ENCODE results near the gene BCAS1. TPM values are rescaled to one million over a fixed set of nuclear protein-coding genes. Genes with fewer than 3 reads are reported as not detected.
"Not testable (repeated sequence)": the region's sequence is repeated elsewhere in the genome, so short reads cannot be mapped to it uniquely, and the experiment has no call there.

Gene BCAS1
- total and polyA plus RNA-seq, 2 donors from 2014 or later, result 1.1 to 4.8 TPM

- FAIRE-seq, result no peak
These were observed 95.4 kb downstream of the BCAS1 start for GRCh38 chr20:53974785-53975555.

GRCh38 chr20:53973882-53974281 is 96.5 kb downstream of the BCAS1 start:
- H3K9me3 ChIP-seq (ENCODE audit: control insufficient read depth in 2 of 3, insufficient read depth in 1 of 3, low read length in 3 of 3); intact Hi-C loops (cut with DNase I); H3K27ac ChIP-seq (ENCODE audit: low read depth in 2 of 2, low read length in 2 of 2); FAIRE-seq; H3K9ac ChIP-seq (ENCODE audit: low read length in 3 of 3); H3K4me3 ChIP-seq (ENCODE audit: low read length in 3 of 3); H3K27me3 ChIP-seq (ENCODE audit: control insufficient read depth, insufficient read depth, low read length); H3K4me1 ChIP-seq (ENCODE audit: control insufficient read depth in 2 of 3, insufficient read depth in 2 of 3, low read depth in 1 of 3, low read length in 3 of 3); DNase-seq; H3K36me3 ChIP-seq (ENCODE audit: control insufficient read depth in 2 of 3, insufficient read depth in 3 of 3, low read length in 3 of 3): not testable (repeated sequence)

More at GRCh38 chr20:53974785-53975555, 95.4 kb downstream of the BCAS1 start:
- H3K36me3 ChIP-seq (ENCODE audit: control insufficient read depth in 2 of 3, insufficient read depth in 3 of 3, low read length in 3 of 3), result no peaks in the 10 kb centered on the region
- TF ChIP-seq CTCF (IDR thresholded peaks at IDR 0.05; ENCODE audit: borderline replicate concordance, extremely low read depth, insufficient read depth), result no peak
- H3K27me3 ChIP-seq (ENCODE audit: control insufficient read depth, insufficient read depth, low read length), result no peaks in the 10 kb centered on the region
- no peak for DNase-seq
- intact Hi-C loops (cut with DNase I), result no loop called here
- H3K9me3 ChIP-seq (ENCODE audit: control insufficient read depth in 2 of 3, insufficient read depth in 1 of 3, low read length in 3 of 3), result no peaks in the 10 kb centered on the region
- no peak overlapping the region for H3K4me3 ChIP-seq (ENCODE audit: low read length in 3 of 3)
- H3K9ac ChIP-seq (ENCODE audit: low read length in 3 of 3), result no peak overlapping the region
- H3K27ac ChIP-seq (ENCODE audit: low read depth in 2 of 2, low read length in 2 of 2), result no peak overlapping the region
- no peaks in the 10 kb centered on the region for H3K4me1 ChIP-seq (ENCODE audit: control insufficient read depth in 2 of 3, insufficient read depth in 2 of 3, low read depth in 1 of 3, low read length in 3 of 3)

- Histone ChIP-seq H3K9ac (ENCODE audit: low read length in 3 of 3) (no peak overlapping the region), H3K4me1 (ENCODE audit: control insufficient read depth in 2 of 3, insufficient read depth in 2 of 3, low read depth in 1 of 3, low read length in 3 of 3) (no peaks in the 10 kb centered on the region), H3K27me3 (ENCODE audit: control insufficient read depth, insufficient read depth, low read length) (no peaks in the 10 kb centered on the region), H3K27ac (ENCODE audit: low read depth in 2 of 2, low read length in 2 of 2) (no peak overlapping the region), H3K36me3 (ENCODE audit: control insufficient read depth in 2 of 3, insufficient read depth in 3 of 3, low read length in 3 of 3) (no peaks in the 10 kb centered on the region), H3K9me3 (ENCODE audit: control insufficient read depth in 2 of 3, insufficient read depth in 1 of 3, low read length in 3 of 3) (no peaks in the 10 kb centered on the region), H3K4me3 (ENCODE audit: low read length in 3 of 3) (no peak overlapping the region)
- no peak for FAIRE-seq
- intact Hi-C loops (cut with DNase I), result no loop called here
- no peak for TF ChIP-seq CTCF (IDR thresholded peaks at IDR 0.05; ENCODE audit: borderline replicate concordance, extremely low read depth, insufficient read depth)
- DNase-seq, result no peak
These were observed 98.2 kb downstream of the BCAS1 start for GRCh38 chr20:53972179-53972578.

- Histone ChIP-seq H3K27me3 (ENCODE audit: control insufficient read depth, insufficient read depth, low read length) (no peaks in the 10 kb centered on the region), H3K9ac (ENCODE audit: low read length in 3 of 3) (no peak overlapping the region), H3K4me3 (ENCODE audit: low read length in 3 of 3) (no peak overlapping the region), H3K27ac (ENCODE audit: low read depth in 2 of 2, low read length in 2 of 2) (no peak overlapping the region), H3K4me1 (ENCODE audit: control insufficient read depth in 2 of 3, insufficient read depth in 2 of 3, low read depth in 1 of 3, low read length in 3 of 3) (no peaks in the 10 kb centered on the region), H3K9me3 (ENCODE audit: control insufficient read depth in 2 of 3, insufficient read depth in 1 of 3, low read length in 3 of 3) (no peaks in the 10 kb centered on the region), H3K36me3 (ENCODE audit: control insufficient read depth in 2 of 3, insufficient read depth in 3 of 3, low read length in 3 of 3) (no peaks in the 10 kb centered on the region)
- intact Hi-C loops (cut with DNase I), result no loop called here
- no peak for TF ChIP-seq CTCF (IDR thresholded peaks at IDR 0.05; ENCODE audit: borderline replicate concordance, extremely low read depth, insufficient read depth)
- DNase-seq (peak in 1 of 5 donors; percentile 34), FAIRE-seq (no peak)
These were observed 99.2 kb downstream of the BCAS1 start for GRCh38 chr20:53971096-53971683.
